ENCODE measurements around the gene NDUFAF2. TPM values are rescaled to one million over a fixed set of nuclear protein-coding genes. Genes with fewer than 3 reads are reported as not detected.
"Not testable (repeated sequence)": the region's sequence is repeated elsewhere in the genome, so short reads cannot be mapped to it uniquely, and the experiment has no call there.

The NDUFAF2 gene
- total RNA-seq, 4 donors from 2014 or later = 44.0 to 56.3 (median 45.9) TPM

GRCh38 chr5:60961685-60962084 is 16.7 kb downstream of the NDUFAF2 start:
- Histone ChIP-seq H3K9me3 (peaks cover 0 to 3% (median 0%) of the 10 kb centered on the region in 3 donors), H3K4me1 (no peaks in the 10 kb centered on the region), H3K27ac (no peak overlapping the region), H3K4me3 (no peak overlapping the region), H3K36me3 (no peaks in the 10 kb centered on the region), H3K27me3 (no peaks in the 10 kb centered on the region)
- WGBS, 2 donors (ENCODE audit: low coverage in 1 of 2) = 93 to 100% methylated on average over 2 of the region's 2 CpGs
- no peak for ATAC-seq
- TF ChIP-seq CTCF (IDR thresholded peaks at IDR 0.05) = no peak
- no peak for TF ChIP-seq POLR2AphosphoS5 (IDR thresholded peaks at IDR 0.05)
- no peak for TF ChIP-seq EP300 (IDR thresholded peaks at IDR 0.05)
- no peak for TF ChIP-seq POLR2A (IDR thresholded peaks at IDR 0.05)

- 93 to 100% methylated on average over 1 to 3 of the region's 3 CpGs for WGBS, 2 donors (ENCODE audit: low coverage in 1 of 2)
- no peaks in the 10 kb centered on the region for H3K4me1 ChIP-seq
- TF ChIP-seq CTCF (IDR thresholded peaks at IDR 0.05) = no peak
- no peak for TF ChIP-seq EP300 (IDR thresholded peaks at IDR 0.05)
- TF ChIP-seq POLR2A (IDR thresholded peaks at IDR 0.05) = no peak
- TF ChIP-seq POLR2AphosphoS5 (IDR thresholded peaks at IDR 0.05) = no peak
- no peak overlapping the region for H3K27ac ChIP-seq
- no peaks in the 10 kb centered on the region for H3K27me3 ChIP-seq
- no peak for ATAC-seq
- no peak overlapping the region for H3K4me3 ChIP-seq
- peaks cover 0 to 9% (median 0%) of the 10 kb centered on the region in 3 donors for H3K9me3 ChIP-seq
- H3K36me3 ChIP-seq = no peaks in the 10 kb centered on the region
These were observed 27.2 kb downstream of the NDUFAF2 start for GRCh38 chr5:60972231-60972630.

DNA sequence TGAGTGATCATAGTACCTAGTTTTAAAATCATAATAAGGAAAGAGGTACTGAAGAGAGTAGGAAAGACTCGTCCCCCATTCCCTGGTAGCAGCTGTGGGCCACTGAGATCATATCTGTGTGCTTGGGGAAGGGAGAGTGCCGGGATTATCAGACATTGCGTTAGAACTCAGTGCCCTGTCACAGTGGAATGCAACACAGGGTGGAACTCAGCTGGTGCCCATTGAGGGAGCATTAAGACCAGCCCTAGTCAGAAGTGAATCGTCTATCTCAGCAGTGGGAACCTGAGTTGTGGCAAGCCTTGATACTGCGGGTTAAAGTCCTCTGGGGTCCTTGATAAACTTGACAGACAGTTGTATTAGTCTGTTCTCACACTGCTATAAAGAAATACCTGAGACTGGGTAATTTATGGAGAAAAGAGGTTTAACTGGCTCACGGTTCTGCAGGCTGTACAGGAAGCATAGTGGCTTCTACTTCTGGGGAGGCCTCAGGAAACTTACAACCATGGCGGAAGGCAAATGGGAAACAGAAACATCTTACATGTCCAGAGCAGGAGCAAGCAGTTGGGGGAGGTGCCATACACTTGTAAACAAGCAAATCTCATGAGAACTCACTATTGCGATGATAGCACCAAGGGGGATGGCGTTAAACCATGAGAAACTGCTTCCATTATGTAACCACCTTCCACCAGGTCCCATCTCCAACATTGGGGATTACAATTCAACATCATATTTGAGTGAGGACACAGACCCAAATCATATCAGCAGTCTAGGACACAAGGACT is 33.1 kb downstream of the NDUFAF2 start:
- no peak for ATAC-seq
- Histone ChIP-seq H3K27ac (no peak overlapping the region), H3K36me3 (no peaks in the 10 kb centered on the region), H3K4me1 (no peaks in the 10 kb centered on the region), H3K27me3 (no peaks in the 10 kb centered on the region), H3K4me3 (no peak overlapping the region), H3K9me3 (no peaks in the 10 kb centered on the region)
- 94 to 96% methylated on average over 3 to 4 of the region's 9 CpGs for WGBS, 2 donors (ENCODE audit: low coverage in 1 of 2)
- no peak for TF ChIP-seq POLR2A (IDR thresholded peaks at IDR 0.05)
- TF ChIP-seq CTCF (IDR thresholded peaks at IDR 0.05) = no peak
- no peak for TF ChIP-seq POLR2AphosphoS5 (IDR thresholded peaks at IDR 0.05)

GRCh38 chr5:60978968-60979367 is 34.0 kb downstream of the NDUFAF2 start:
- no peaks in the 10 kb centered on the region for H3K9me3 ChIP-seq
- no peaks in the 10 kb centered on the region for H3K4me1 ChIP-seq
- no peak overlapping the region for H3K4me3 ChIP-seq
- WGBS, 2 donors (ENCODE audit: low coverage in 1 of 2) = 40 to 100% methylated on average over 1 of the region's 1 CpG
- H3K27me3 ChIP-seq = no peaks in the 10 kb centered on the region
- H3K36me3 ChIP-seq = no peaks in the 10 kb centered on the region
- no peak for TF ChIP-seq POLR2AphosphoS5 (IDR thresholded peaks at IDR 0.05)
- TF ChIP-seq POLR2A (IDR thresholded peaks at IDR 0.05) = no peak
- TF ChIP-seq CTCF (IDR thresholded peaks at IDR 0.05) = no peak
- TF ChIP-seq EP300 (IDR thresholded peaks at IDR 0.05) = no peak
- no peak for ATAC-seq
- no peak overlapping the region for H3K27ac ChIP-seq

- 81 to 100% methylated on average over 2 of the region's 2 CpGs for WGBS, 2 donors (ENCODE audit: low coverage in 1 of 2)
- ATAC-seq = no peak
These were observed 35.5 kb downstream of the NDUFAF2 start for GRCh38 chr5:60980511-60980910.

DNA sequence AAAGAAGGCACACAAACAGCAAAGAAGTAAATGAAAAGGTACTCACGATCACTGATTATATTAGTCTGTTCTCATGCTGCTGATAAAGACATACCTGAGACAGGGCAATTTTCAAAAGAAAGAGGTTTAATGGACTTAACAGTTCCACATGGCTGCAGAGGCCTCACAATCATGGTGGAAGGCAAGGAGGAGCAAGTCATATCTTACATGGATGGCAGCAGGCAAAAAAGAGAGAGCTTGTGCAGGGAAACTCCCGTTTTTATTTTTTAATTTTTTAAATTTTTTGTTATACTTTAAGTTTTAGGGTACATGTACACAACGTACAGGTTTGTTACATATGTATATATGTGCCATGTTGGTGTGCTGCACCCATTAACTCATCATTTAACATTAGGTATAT is 37.1 kb downstream of the NDUFAF2 start:
- 86 to 93% methylated on average over 2 to 3 of the region's 3 CpGs for WGBS, 2 donors (ENCODE audit: low coverage in 1 of 2)
- H3K27ac ChIP-seq, H3K27me3 ChIP-seq, H3K36me3 ChIP-seq, H3K4me3 ChIP-seq, H3K4me1 ChIP-seq, H3K9me3 ChIP-seq, ATAC-seq: not testable (repeated sequence)

More at GRCh38 chr5:60980511-60980910, 35.5 kb downstream of the NDUFAF2 start:
- Histone ChIP-seq H3K9me3 (no peaks in the 10 kb centered on the region), H3K36me3 (no peaks in the 10 kb centered on the region), H3K27me3 (no peaks in the 10 kb centered on the region), H3K4me3 (no peak overlapping the region), H3K4me1 (no peaks in the 10 kb centered on the region), H3K27ac (no peak overlapping the region)
- TF ChIP-seq POLR2AphosphoS5 (IDR thresholded peaks at IDR 0.05) (no peak), POLR2A (IDR thresholded peaks at IDR 0.05) (no peak), EP300 (IDR thresholded peaks at IDR 0.05) (no peak), CTCF (IDR thresholded peaks at IDR 0.05) (no peak)

Data from gastroesophageal sphincter (tissue), 4 donors.